ENCODE measurements around the gene GAGE12E. TPM values are rescaled to one million over a fixed set of nuclear protein-coding genes. Genes with fewer than 3 reads are reported as not detected.

Gene GAGE12E
- total RNA-seq, 2 donors from 2014 or later = not detected

Small RNAs within 50 kb of the gene (small RNA-seq; reads per million reads assigned to genes)
- not detected for gene GAGE12B

Other genes with a start within 250 kb of the GAGE12E start
- not detected for gene GAGE10, start 247.6 kb upstream of the GAGE12E start, total RNA-seq
- gene GAGE12J, start 229.3 kb upstream of the GAGE12E start, total RNA-seq = not detected
- gene GAGE13, start 219.7 kb upstream of the GAGE12E start, total RNA-seq = not detected
- gene GAGE12C, start 19.1 kb upstream of the GAGE12E start, total RNA-seq = not detected
- not detected for gene GAGE12D, start 9.6 kb upstream of the GAGE12E start, total RNA-seq
- gene GAGE12F, start 9.6 kb downstream of the GAGE12E start, total RNA-seq = not detected
- gene GAGE12G, start 19.1 kb downstream of the GAGE12E start, total RNA-seq = not detected
- gene GAGE12H, start 28.7 kb downstream of the GAGE12E start, total RNA-seq = not detected
- not detected for gene GAGE2A, start 38.2 kb downstream of the GAGE12E start, total RNA-seq
- not detected for gene GAGE1, start 47.7 kb downstream of the GAGE12E start, total RNA-seq
- not detected for gene PAGE1, start 144.7 kb downstream of the GAGE12E start, total RNA-seq

Data from body of pancreas (tissue), 2 donors.